H1 (cell line): Measurements from ENCODE around the gene VAPB. TPM values are rescaled to one million over a fixed set of nuclear protein-coding genes. Genes with fewer than 3 reads are reported as not detected.

Experiments used
- CTCF ChIA-PET: fragments of 300-600 bp; sonication (Branson Sonifier 250); formaldehyde crosslinking; loops from one replicate; lab custom pipeline; 2021; ENCODE audit not compliant: partially characterized antibody; lab: Charles Lee
- POLR2A ChIA-PET: fragments of 300-600 bp; sonication (Branson Sonifier 250); formaldehyde crosslinking; loops from one replicate; lab custom pipeline; 2021; ENCODE audit warnings: inconsistent platforms; ENCODE audit not compliant: partially characterized antibody; lab: Charles Lee
- DNase-seq, 2 experiments: peaks; one replicate each; pipeline versions ENCODE4 v3.0.0 to v3.0.0-alpha.2; 2010 to 2022; ENCODE audit warnings: low spot score in 2 of 2, low read depth in 1 of 2, mixed read lengths in 1 of 2
- FAIRE-seq: peaks from 2 replicates; lab custom pipeline; 2011; peaks lifted over from hg19 to GRCh38; lab: Jason Lieb, UNC
- H2AFZ ChIP-seq: 2 replicates; pipeline ENCODE4 v1.8.1; 2012; ENCODE audit warnings: low read length, inconsistent platforms
- H2AK5ac ChIP-seq: 2 replicates; pipeline ENCODE4 v1.6.1; 2013; ENCODE audit warnings: low read depth, low read length
- H2BK120ac ChIP-seq: replicated peaks from 2 replicates; pipeline ENCODE3; 2013; ENCODE audit warnings: low read depth, low read length, inconsistent platforms
- H2BK12ac ChIP-seq: 2 replicates; pipeline ENCODE4 v1.6.1; 2013; ENCODE audit warnings: low read depth, low read length
- H2BK15ac ChIP-seq: 2 replicates; pipeline ENCODE4 v1.6.1; 2013; ENCODE audit warnings: low read length
- H2BK20ac ChIP-seq: 2 replicates; pipeline ENCODE4 v1.6.1; 2013; ENCODE audit warnings: low read length
- H2BK5ac ChIP-seq: 2 replicates; pipeline ENCODE4 v1.6.1; 2013; ENCODE audit warnings: low read depth, low read length
- H3K14ac ChIP-seq: 2 replicates; pipeline ENCODE4 v1.6.1; 2013; ENCODE audit warnings: inconsistent platforms; ENCODE audit not compliant: insufficient read length
- H3K18ac ChIP-seq: 2 replicates; pipeline ENCODE4 v1.6.1; 2013; ENCODE audit warnings: low read length; ENCODE audit errors: extremely low read depth
- H3K23ac ChIP-seq: 2 replicates; pipeline ENCODE4 v1.6.1; 2013; ENCODE audit warnings: inconsistent platforms; ENCODE audit not compliant: insufficient read length
- H3K23me2 ChIP-seq: 2 replicates; pipeline ENCODE4 v1.6.1; 2013; ENCODE audit warnings: low read depth, low read length
- H3K27ac ChIP-seq: 2 replicates; pipeline ENCODE4 v1.6.1; 2011; ENCODE audit warnings: low read depth, low read length, inconsistent platforms
- H3K27me3 ChIP-seq, 4 experiments: replicated peaks in 1 of 4; 1 replicate in 1 of 4; 2 replicates in 3 of 4; pipeline versions ENCODE4 v1.6.1 to v1.8.1; 2011 to 2013; ENCODE audit warnings: low read length in 3 of 4, mild to moderate bottlenecking in 3 of 4, inconsistent platforms in 2 of 4, mixed read lengths in 2 of 4, moderate library complexity in 1 of 4; ENCODE audit not compliant: control insufficient read depth in 3 of 4, insufficient read depth in 3 of 4; ENCODE audit errors: extremely low read depth in 1 of 4
- H3K36me3 ChIP-seq, 4 experiments: 2 replicates each; pipeline versions ENCODE4 v1.6.1 to v1.8.1; 2011 to 2013; ENCODE audit warnings: mild to moderate bottlenecking in 4 of 4, low read length in 3 of 4, moderate library complexity in 2 of 4, control low read depth in 1 of 4, inconsistent platforms in 1 of 4; ENCODE audit not compliant: insufficient read depth in 4 of 4, control insufficient read depth in 2 of 4
- H3K4ac ChIP-seq: replicated peaks from 2 replicates; pipeline ENCODE3; 2013; ENCODE audit warnings: low read length, low read depth, mixed read lengths, inconsistent platforms; ENCODE audit not compliant: insufficient read length
- H3K4me1 ChIP-seq, 4 experiments: replicated peaks in 1 of 4; 1 replicate in 1 of 4; 2 replicates in 3 of 4; pipeline versions ENCODE4 v1.6.1 to v1.8.1; 2011 to 2013; ENCODE audit warnings: low read length in 3 of 4, inconsistent platforms in 2 of 4, mixed read lengths in 1 of 4; ENCODE audit not compliant: insufficient read depth in 4 of 4, control insufficient read depth in 3 of 4
- H3K4me2 ChIP-seq, 2 experiments: 2 replicates each; pipeline versions ENCODE4 v1.6.1 to v1.8.1; 2011 to 2013; ENCODE audit warnings: low read depth in 2 of 2, low read length in 2 of 2, control low read depth in 1 of 2, inconsistent platforms in 1 of 2, mild to moderate bottlenecking in 1 of 2; ENCODE audit not compliant: insufficient read depth in 1 of 2
- H3K4me3 ChIP-seq, 4 experiments: fragments of 200-600, 300-600 bp in 1 of 4; sonication (generic), shearing (Covaris generic), sonication (Bioruptor Twin) in 1 of 4; 2 replicates each; pipeline versions ENCODE4 v1.5.1 to v1.8.1; 2011 to 2016; ENCODE audit warnings: low read length in 4 of 4, low read depth in 3 of 4, control low read depth in 2 of 4, inconsistent platforms in 2 of 4, mild to moderate bottlenecking in 2 of 4, mixed read lengths in 1 of 4, moderate library complexity in 1 of 4; ENCODE audit not compliant: insufficient read depth in 2 of 4; ENCODE audit errors: extremely low read depth in 1 of 4
- H3K56ac ChIP-seq: replicated peaks from 2 replicates; pipeline ENCODE3; 2013; ENCODE audit warnings: low read depth, mild to moderate bottlenecking, mixed read lengths, low read length, inconsistent platforms; ENCODE audit not compliant: insufficient read length
- H3K79me1 ChIP-seq: 2 replicates; pipeline ENCODE4 v1.6.1; 2013; ENCODE audit warnings: low read depth, low read length, control low read depth
- H3K79me2 ChIP-seq, 2 experiments: 2 replicates each; pipeline versions ENCODE4 v1.6.1 to v1.8.1; 2012 to 2013; ENCODE audit warnings: low read length in 2 of 2, mild to moderate bottlenecking in 2 of 2, inconsistent platforms in 1 of 2; ENCODE audit not compliant: insufficient read depth in 2 of 2, control insufficient read depth in 1 of 2
- H3K9ac ChIP-seq, 4 experiments: replicated peaks in 1 of 4; 1 replicate in 1 of 4; 2 replicates in 3 of 4; pipeline versions ENCODE4 v1.6.1 to v1.8.1; 2011 to 2013; ENCODE audit warnings: low read depth in 3 of 4, low read length in 3 of 4, control low read depth in 2 of 4, mild to moderate bottlenecking in 2 of 4, moderate library complexity in 2 of 4, inconsistent platforms in 1 of 4; ENCODE audit errors: extremely low read depth in 1 of 4
- H3K9me3 ChIP-seq, 2 experiments: 2 replicates each; pipeline versions ENCODE4 v1.6.1 to v1.8.1; 2012 to 2013; ENCODE audit warnings: mild to moderate bottlenecking in 2 of 2, moderate library complexity in 2 of 2, control low read depth in 1 of 2, inconsistent platforms in 1 of 2, low read depth in 1 of 2, low read length in 1 of 2, mixed read lengths in 1 of 2; ENCODE audit not compliant: insufficient read depth in 2 of 2
- H4K20me1 ChIP-seq, 2 experiments: replicated peaks in 1 of 2; 2 replicates each; pipeline versions ENCODE3 to v1.8.1; 2011 to 2013; ENCODE audit warnings: inconsistent platforms in 2 of 2, low read length in 2 of 2, mild to moderate bottlenecking in 1 of 2; ENCODE audit not compliant: insufficient read depth in 2 of 2, control insufficient read depth in 1 of 2
- H4K5ac ChIP-seq: 2 replicates; pipeline ENCODE4 v1.6.1; 2013; ENCODE audit warnings: low read length, low read depth, mixed read lengths, inconsistent platforms; ENCODE audit not compliant: insufficient read length
- H4K8ac ChIP-seq: 2 replicates; pipeline ENCODE4 v1.8.0; 2013; ENCODE audit warnings: mild to moderate bottlenecking, moderate library complexity, low read length, inconsistent platforms; ENCODE audit not compliant: insufficient read depth; ENCODE audit errors: extremely low read depth
- H4K91ac ChIP-seq: replicated peaks from 2 replicates; pipeline ENCODE3; 2013; ENCODE audit warnings: low read length, mixed read lengths, inconsistent platforms; ENCODE audit not compliant: insufficient read length
- ASH2L ChIP-seq: fragments of 200-600, 300-600 bp; sonication (generic); IDR thresholded peaks from one replicate; pipeline ENCODE4 v1.7.1; 2017; ENCODE audit warnings: low read length
- BCL11A ChIP-seq, 2 experiments: IDR thresholded peaks; one replicate each; pipeline ENCODE4 v1.6.1; 2011; ENCODE audit warnings: low read depth in 2 of 2, low read length in 2 of 2, mild to moderate bottlenecking in 2 of 2
- CHD1 ChIP-seq: IDR thresholded peaks from 2 replicates; pipeline ENCODE4 v1.6.1; 2012; ENCODE audit warnings: low read depth, low read length, improper control_type of control experiment
- CTBP2 ChIP-seq: IDR thresholded peaks from 2 replicates; pipeline ENCODE4 v1.7.0; 2011; ENCODE audit warnings: borderline replicate concordance, mild to moderate bottlenecking, moderate library complexity, mixed read lengths, low read length; ENCODE audit not compliant: insufficient read depth, insufficient read length
- EZH2 ChIP-seq: fragments of 200-600 bp; sonication (generic); IDR thresholded peaks from 2 replicates; pipeline ENCODE4 v1.7.1; 2012; ENCODE audit warnings: low read depth, mild to moderate bottlenecking, moderate library complexity, low read length, inconsistent platforms; ENCODE audit not compliant: severe bottlenecking
- KDM1A ChIP-seq: fragments of 200-600, 300-600 bp; sonication (generic); IDR thresholded peaks from 2 replicates; pipeline ENCODE4 v1.7.1; 2016; ENCODE audit warnings: mild to moderate bottlenecking, low read length, borderline replicate concordance
- RXRA ChIP-seq: IDR thresholded peaks from 2 replicates; pipeline ENCODE4 v1.6.1; 2011; ENCODE audit warnings: low read depth, mild to moderate bottlenecking, low read length, moderate library complexity; ENCODE audit not compliant: insufficient read depth
- TAF7 ChIP-seq: optimal IDR thresholded peaks from 2 replicates; pipeline ENCODE3; 2011; ENCODE audit warnings: low read depth, mild to moderate bottlenecking, inconsistent platforms, low read length, moderate library complexity, borderline replicate concordance
- YY1 ChIP-seq: IDR thresholded peaks from 2 replicates; pipeline ENCODE4 v1.6.1; 2011; ENCODE audit warnings: low read depth, mild to moderate bottlenecking, low read length
- ZNF274 ChIP-seq: IDR thresholded peaks from 2 replicates; pipeline ENCODE4 v1.7.0; 2012; ENCODE audit warnings: low read length, borderline replicate concordance; ENCODE audit errors: extremely low read depth
- polyA plus RNA-seq, 7 experiments: library from polyadenylated mRNA; depleted of rRNA in 3 of 7; stranded (reverse) in 5 of 7; unstranded in 2 of 7; fragments of >200 nt in 5 of 7; fragments of 200-250 nt in 2 of 7; gene quantifications; 1 replicate in 5 of 7; 2 replicates in 1 of 7; 4 replicates in 1 of 7; pipeline versions ENCODE4 v1.2.1 to v1.2.3, GENCODE V29; 2011 to 2013; ENCODE audit warnings: missing spikeins in 2 of 7, mixed read lengths in 2 of 7
- total RNA-seq: library from RNA; stranded (reverse); fragmentation: NEBNext Ultra II Directional; extraction: Animal tissue kit (Norgen Biotek cat#: 25700); gene quantifications from 2 replicates; pipeline ENCODE4 v1.2.1, GENCODE V29; 2021
- TF ChIP-seq, protein P1 (sequence below): IDR thresholded peaks from 2 replicates; pipeline ENCODE4 v1.6.1; 2012; ENCODE audit warnings: low read length, inconsistent platforms

The VAPB gene
- total and polyA plus RNA-seq, 2 of the 8 experiments (the other 6 are each of a cell fraction or from before 2014, with no cell fraction given) = 24.4 to 62.8 TPM

DNA sequence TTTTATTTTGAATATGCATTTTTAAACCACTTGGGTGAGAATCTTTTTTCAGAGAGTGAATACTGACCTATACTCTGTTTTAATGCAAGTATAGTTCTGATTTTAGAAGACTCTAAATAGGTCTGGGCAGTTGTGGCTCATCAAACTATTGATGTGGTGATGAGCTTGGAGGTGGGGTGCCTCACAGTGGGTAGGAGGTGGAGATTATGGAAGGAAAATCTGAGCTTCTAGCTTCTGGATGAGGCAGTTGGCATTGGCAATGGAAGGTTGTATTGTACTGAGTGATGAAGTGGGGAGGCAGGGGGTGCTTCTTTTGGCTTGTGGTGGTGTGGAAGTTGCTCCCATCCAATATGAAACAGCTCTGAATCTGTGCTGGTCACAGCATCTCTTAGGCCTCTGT is 52.7 kb downstream of the VAPB start:
- Histone ChIP-seq H3K14ac (no peak overlapping the region), H3K4me3 (no peak overlapping the region), H3K4me1 (peaks cover 0 to 14% (median 10%) of the 10 kb centered on the region in 4 experiments; a peak in 4 of 7 replicates), H3K4me2 (no peak overlapping the region), H3K9ac (no peak overlapping the region), H3K23me2 (no peaks in the 10 kb centered on the region), H3K18ac (0 out of 2 replicates have a peak overlapping the region, but pooled peaks have one; percentile 73), H2BK12ac (no peak overlapping the region), H3K4ac (no peak overlapping the region), H4K5ac (no peak overlapping the region), H4K8ac (no peak overlapping the region), H2BK5ac (no peak overlapping the region), H3K56ac (no peak overlapping the region), H3K79me2 (peaks cover 7 to 37% of the 10 kb centered on the region in 2 experiments; a peak in 3 of 4 replicates), H2BK120ac (no peak overlapping the region), H2BK20ac (no peak overlapping the region), H2AFZ (no peak overlapping the region), H2BK15ac (no peak overlapping the region), H4K91ac (no peak overlapping the region), H3K27ac (no peak overlapping the region), H3K9me3 (no peaks in the 10 kb centered on the region), H4K20me1 (no peaks in the 10 kb centered on the region), H3K36me3 (peaks cover 2 to 17% (median 5%) of the 10 kb centered on the region in 4 experiments; a peak in 3 of 8 replicates), H3K27me3 (no peaks in the 10 kb centered on the region), H3K79me1 (peaks cover 5% of the 10 kb centered on the region; the same call in 1 of the 2 replicates), H2AK5ac (no peak overlapping the region), H3K23ac (no peak overlapping the region)
- ChIA-PET CTCF (interaction anchor here (0.9 to 2.0 kb wide), 9 partner anchors 9 to 208 kb away, joined by 3 to 6 read pairs (median 3); no protein-coding TSS in a partner anchor), POLR2A (interaction anchor here (0.7 to 1.0 kb wide), 2 partner anchors 12 to 93 kb away, joined by 3 read pairs; no protein-coding TSS in a partner anchor)
- FAIRE-seq (no peak), DNase-seq (no peak)
- TF ChIP-seq ASH2L = no peak
- TF ChIP-seq CHD1 = no peak
- TF ChIP-seq, protein P1, sequence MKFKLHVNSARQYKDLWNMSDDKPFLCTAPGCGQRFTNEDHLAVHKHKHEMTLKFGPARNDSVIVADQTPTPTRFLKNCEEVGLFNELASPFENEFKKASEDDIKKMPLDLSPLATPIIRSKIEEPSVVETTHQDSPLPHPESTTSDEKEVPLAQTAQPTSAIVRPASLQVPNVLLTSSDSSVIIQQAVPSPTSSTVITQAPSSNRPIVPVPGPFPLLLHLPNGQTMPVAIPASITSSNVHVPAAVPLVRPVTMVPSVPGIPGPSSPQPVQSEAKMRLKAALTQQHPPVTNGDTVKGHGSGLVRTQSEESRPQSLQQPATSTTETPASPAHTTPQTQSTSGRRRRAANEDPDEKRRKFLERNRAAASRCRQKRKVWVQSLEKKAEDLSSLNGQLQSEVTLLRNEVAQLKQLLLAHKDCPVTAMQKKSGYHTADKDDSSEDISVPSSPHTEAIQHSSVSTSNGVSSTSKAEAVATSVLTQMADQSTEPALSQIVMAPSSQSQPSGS = no peak
- TF ChIP-seq RXRA = no peak
- TF ChIP-seq KDM1A = no peak
- TF ChIP-seq YY1 = no peak
- TF ChIP-seq BCL11A (IDR thresholded peaks at IDR 0.05; ENCODE audit: low read depth in 2 of 2, low read length in 2 of 2) = no peak
- no peak for TF ChIP-seq ZNF274
- no peak for TF ChIP-seq TAF7
- TF ChIP-seq CTBP2 = no peak
- no peak for TF ChIP-seq EZH2
